ENCODE measurements around the gene GALNT13.
A peak's percentile ranks its signal among the peaks of the same experiment; 100 is the strongest.

GALNT13 gene

GRCh38 chr2:154229966-154230365 is 358.2 kb downstream of the GALNT13 start:
- DNase-seq: no peak

- DNase-seq: no peak
These were observed 359.3 kb downstream of the GALNT13 start for GRCh38 chr2:154231021-154231420.

- no peak for DNase-seq
These were observed 361.5 kb downstream of the GALNT13 start for GRCh38 chr2:154233231-154233630.

- no peak for DNase-seq
These were observed 366.5 kb downstream of the GALNT13 start for GRCh38 chr2:154238252-154238651.

- DNase-seq: no peak
These were observed 368.6 kb downstream of the GALNT13 start for GRCh38 chr2:154240316-154240715.

GRCh38 chr2:154240921-154241379 is 369.2 kb downstream of the GALNT13 start:
- no peak for DNase-seq

- DNase-seq: no peak
These were observed 371.0 kb downstream of the GALNT13 start for GRCh38 chr2:154242687-154243086.

GRCh38 chr2:154243685-154244084 is 372.0 kb downstream of the GALNT13 start:
- no peak for DNase-seq

- DNase-seq: no peak
These were observed 373.2 kb downstream of the GALNT13 start for GRCh38 chr2:154244932-154245331.

- no peak for DNase-seq
These were observed 375.8 kb downstream of the GALNT13 start for GRCh38 chr2:154247503-154247902.

GRCh38 chr2:154256136-154256535 is 384.4 kb downstream of the GALNT13 start:
- DNase-seq: no peak

- no peak for DNase-seq
These were observed 387.3 kb downstream of the GALNT13 start for GRCh38 chr2:154259030-154259429.

- no peak for DNase-seq
These were observed 389.8 kb downstream of the GALNT13 start for GRCh38 chr2:154261473-154262027.

- DNase-seq: no peak
These were observed 391.5 kb downstream of the GALNT13 start for GRCh38 chr2:154263206-154263605.

GRCh38 chr2:154264024-154264423 is 392.3 kb downstream of the GALNT13 start:
- DNase-seq: no peak

GRCh38 chr2:154267983-154268382 is 396.3 kb downstream of the GALNT13 start:
- no peak for DNase-seq

GRCh38 chr2:154280543-154280942 is 408.8 kb downstream of the GALNT13 start:
- DNase-seq: peak; percentile 26

GRCh38 chr2:154289870-154290269 is 418.1 kb downstream of the GALNT13 start:
- no peak for DNase-seq

GRCh38 chr2:154291511-154291910 is 419.8 kb downstream of the GALNT13 start:
- DNase-seq: no peak

GRCh38 chr2:154291927-154292326 is 420.2 kb downstream of the GALNT13 start:
- no peak for DNase-seq

- no peak for DNase-seq
These were observed 422.1 kb downstream of the GALNT13 start for GRCh38 chr2:154293864-154294263.

- DNase-seq: no peak
These were observed 434.7 kb downstream of the GALNT13 start for GRCh38 chr2:154306266-154306970.

- no peak for DNase-seq
These were observed 435.3 kb downstream of the GALNT13 start for GRCh38 chr2:154307007-154307406.

- DNase-seq: no peak
These were observed 452.9 kb downstream of the GALNT13 start for GRCh38 chr2:154324601-154325000.

GRCh38 chr2:154329510-154329909 is 457.8 kb downstream of the GALNT13 start:
- no peak for DNase-seq

Data from NCI-H446 treated with DMSO at 0.1 percent for 48 hours (cell line).